HG03097 (cell line): Measurements from ENCODE around the gene RPTOR.
"Not testable (repeated sequence)": the region's sequence is repeated elsewhere in the genome, so short reads cannot be mapped to it uniquely, and the experiment has no call there.

Source experiments
- ATAC-seq: cut with Tn5 transposase; IDR thresholded peaks from one replicate; pipeline ENCODE4 v1.9.1; 2021; ENCODE audit not compliant: unreplicated experiment, low FRiP score

RPTOR gene

GRCh38 chr17:80737106-80738019 lies 192.7 kb downstream of the RPTOR start:
- peak; percentile 71 for ATAC-seq

- no peak for ATAC-seq
Observed at GRCh38 chr17:80738020-80738808, 193.6 kb downstream of the RPTOR start.

- ATAC-seq, result no peak
Observed at GRCh38 chr17:80738987-80739730, 194.5 kb downstream of the RPTOR start.

GRCh38 chr17:80740141-80740540 lies 195.5 kb downstream of the RPTOR start:
- no peak for ATAC-seq

- no peak for ATAC-seq
Observed at GRCh38 chr17:80742091-80742490, 197.5 kb downstream of the RPTOR start.

- no peak for ATAC-seq
Observed at GRCh38 chr17:80742581-80743180, 198.0 kb downstream of the RPTOR start.

- no peak for ATAC-seq
Observed at GRCh38 chr17:80743181-80743771, 198.6 kb downstream of the RPTOR start.

GRCh38 chr17:80743973-80744372 lies 199.3 kb downstream of the RPTOR start:
- ATAC-seq, result not testable (repeated sequence)

- ATAC-seq, result not testable (repeated sequence)
Observed at GRCh38 chr17:80744725-80745124, 200.1 kb downstream of the RPTOR start.

- ATAC-seq, result no peak
Observed at GRCh38 chr17:80745183-80745582, 200.5 kb downstream of the RPTOR start.

GRCh38 chr17:80746262-80746935 lies 201.8 kb downstream of the RPTOR start:
- ATAC-seq, result no peak

- ATAC-seq, result no peak
Observed at GRCh38 chr17:80747469-80747868, 202.8 kb downstream of the RPTOR start.

- no peak for ATAC-seq
Observed at GRCh38 chr17:80749611-80750010, 205.0 kb downstream of the RPTOR start.

GRCh38 chr17:80750263-80750662 lies 205.6 kb downstream of the RPTOR start:
- ATAC-seq, result no peak

GRCh38 chr17:80751070-80751945 lies 206.7 kb downstream of the RPTOR start:
- ATAC-seq, result no peak

GRCh38 chr17:80751946-80752581 lies 207.4 kb downstream of the RPTOR start:
- ATAC-seq, result no peak

GRCh38 chr17:80753685-80754345 lies 209.2 kb downstream of the RPTOR start:
- no peak for ATAC-seq

GRCh38 chr17:80754846-80755245 lies 210.2 kb downstream of the RPTOR start:
- ATAC-seq, result no peak
